Measurements from ENCODE around the gene LGALS3.

DNA sequence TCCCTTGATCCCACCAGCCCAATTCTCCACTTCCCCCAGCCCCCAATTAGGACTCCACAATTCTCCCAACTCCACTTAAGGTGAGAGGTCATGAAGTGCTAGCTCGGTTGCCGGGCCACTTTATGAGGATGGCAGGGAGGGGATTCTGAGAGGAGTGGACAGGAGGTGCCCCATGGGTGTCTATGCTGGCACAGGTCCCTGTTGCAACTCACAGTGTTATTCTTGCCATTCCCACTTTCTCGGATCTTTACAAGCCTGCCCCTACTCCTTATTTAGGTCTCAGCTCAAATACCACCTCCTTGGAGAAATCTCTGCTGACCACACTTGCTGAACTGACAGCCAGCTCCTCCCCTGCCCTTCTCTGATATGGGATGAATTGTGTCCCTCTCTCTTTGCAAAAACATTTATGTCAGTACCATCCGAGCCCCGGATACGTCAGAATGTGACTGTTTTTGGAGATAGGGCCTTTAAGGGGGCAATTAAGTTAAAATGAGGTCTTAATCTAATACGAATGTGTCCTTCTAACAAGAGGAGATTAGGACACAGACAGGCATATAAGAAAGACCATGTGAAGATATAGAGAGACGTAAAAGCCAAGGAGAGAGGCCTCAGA is 4.2 kb upstream of the LGALS3 start:
- TF ChIP-seq POLR2A (IDR thresholded peaks at IDR 0.05; ENCODE audit: low read length): no peak
- TF ChIP-seq GATA1 (IDR thresholded peaks at IDR 0.05; ENCODE audit: low read depth, low read length): no peak
